ENCODE results near the gene OR5A2. TPM values are rescaled to one million over a fixed set of nuclear protein-coding genes. Genes with fewer than 3 reads are reported as not detected.
A peak's percentile ranks its signal among the peaks of the same experiment; 100 is the strongest.

Gene OR5A2, protein sequence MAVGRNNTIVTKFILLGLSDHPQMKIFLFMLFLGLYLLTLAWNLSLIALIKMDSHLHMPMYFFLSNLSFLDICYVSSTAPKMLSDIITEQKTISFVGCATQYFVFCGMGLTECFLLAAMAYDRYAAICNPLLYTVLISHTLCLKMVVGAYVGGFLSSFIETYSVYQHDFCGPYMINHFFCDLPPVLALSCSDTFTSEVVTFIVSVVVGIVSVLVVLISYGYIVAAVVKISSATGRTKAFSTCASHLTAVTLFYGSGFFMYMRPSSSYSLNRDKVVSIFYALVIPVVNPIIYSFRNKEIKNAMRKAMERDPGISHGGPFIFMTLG
- total RNA-seq (2014; rRNA removed; shearing (Covaris generic)) (not detected in 2 replicates), polyA plus RNA-seq (2016; fragmentation: Nextera tagmentation; extraction: Ambion mirVana) (not detected in 2 replicates)
- long read RNA-seq = 0 reads

DNA sequence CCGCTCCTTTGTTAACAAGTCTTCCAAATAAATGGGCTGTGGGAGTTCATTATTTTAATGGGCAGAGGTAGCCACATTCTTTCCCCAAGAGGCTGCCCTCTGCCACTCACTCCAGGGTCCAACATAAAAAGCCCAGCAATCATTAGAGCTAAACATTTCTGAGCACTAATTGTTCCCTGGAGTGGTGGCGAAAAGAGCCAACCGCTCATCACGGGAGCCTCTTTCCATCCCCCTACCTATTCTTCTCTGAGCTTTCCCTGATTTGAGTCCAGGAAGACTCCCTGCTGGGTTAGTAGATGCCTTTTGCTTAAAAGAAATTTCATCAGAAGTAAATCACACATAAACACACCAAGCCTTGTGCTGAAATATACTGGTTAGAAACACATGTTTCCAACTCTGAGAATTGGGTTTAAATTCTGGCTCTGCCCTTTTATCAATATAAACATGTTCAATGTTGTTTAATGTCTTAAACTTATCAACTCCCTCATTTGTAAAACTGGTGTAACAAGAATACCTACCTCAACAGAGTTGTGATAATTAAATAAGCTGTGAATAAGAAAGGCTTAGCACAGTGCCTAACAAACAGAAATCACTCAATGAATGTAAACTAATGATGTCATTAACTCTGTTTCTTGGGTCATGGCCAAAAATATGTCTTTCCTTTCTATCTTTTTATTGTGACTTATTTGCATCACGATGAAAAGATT is at the start of gene OR5A2:
OR5A2 (minus strand) TSS at position 53 of the 707 bp plus-strand sequence. CDS start 3,460 bp downstream, outside the sequence.
- peak; percentile 86 for ATAC-seq
- peaks cover 11% of the 10 kb centered on the region for H3K9me2 ChIP-seq (ENCODE audit: insufficient read depth)
- H3K4me1 Mint-ChIP-seq = peaks cover 29% of the 10 kb centered on the region
- no peaks in the 10 kb centered on the region for H3K36me3 Mint-ChIP-seq (ENCODE audit: low read depth)
- H3K4me3 ChIP-seq = peak within 1 kb of the TSS; percentile 4; the same call in 1 of the 2 replicates
- no peaks in the 10 kb centered on the region for H3K27me3 Mint-ChIP-seq (ENCODE audit: insufficient read depth, low read depth, poor library complexity)
- peak within 1 kb of the TSS; percentile 5 for H2AFZ ChIP-seq
- peak within 1 kb of the TSS; percentile 98 for H3K27ac Mint-ChIP-seq
- H3K4me3 Mint-ChIP-seq = peak within 1 kb of the TSS; percentile 56
- H3K27ac ChIP-seq (ENCODE audit: low read depth) = peak within 1 kb of the TSS; percentile 43
- no peaks in the 10 kb centered on the region for H3K36me3 ChIP-seq (ENCODE audit: insufficient read depth)
- peak within 1 kb of the TSS; percentile 30 for H3K4me2 ChIP-seq
- H3K27me3 ChIP-seq (ENCODE audit: insufficient read depth) = no peaks in the 10 kb centered on the region
- no peaks in the 10 kb centered on the region for H3K79me2 ChIP-seq (replicated peaks; ENCODE audit: insufficient read depth)
- TF ChIP-seq CREB1 (CRISPR knock-in tag; IDR thresholded peaks at IDR 0.05; ENCODE audit: low read depth) (0 out of 2 replicates have a peak, but pooled peaks have one; percentile 24), POLR2AphosphoS5 (IDR thresholded peaks at IDR 0.05; ENCODE audit: low read depth) (no peak), ZNF331 (CRISPR knock-in tag; IDR thresholded peaks at IDR 0.05; ENCODE audit: low read depth) (no peak), JUNB (IDR thresholded peaks at IDR 0.05; ENCODE audit: unreplicated experiment) (no peak), EZH2phosphoT487 (IDR thresholded peaks at IDR 0.05; ENCODE audit: unreplicated experiment) (no peak), NANOG (IDR thresholded peaks at IDR 0.05; ENCODE audit: borderline replicate concordance) (0 out of 2 replicates have a peak, but pooled peaks have one; percentile 3), ZNF114 (CRISPR knock-in tag; IDR thresholded peaks at IDR 0.05) (no peak)
- TF ChIP-seq, protein P1, sequence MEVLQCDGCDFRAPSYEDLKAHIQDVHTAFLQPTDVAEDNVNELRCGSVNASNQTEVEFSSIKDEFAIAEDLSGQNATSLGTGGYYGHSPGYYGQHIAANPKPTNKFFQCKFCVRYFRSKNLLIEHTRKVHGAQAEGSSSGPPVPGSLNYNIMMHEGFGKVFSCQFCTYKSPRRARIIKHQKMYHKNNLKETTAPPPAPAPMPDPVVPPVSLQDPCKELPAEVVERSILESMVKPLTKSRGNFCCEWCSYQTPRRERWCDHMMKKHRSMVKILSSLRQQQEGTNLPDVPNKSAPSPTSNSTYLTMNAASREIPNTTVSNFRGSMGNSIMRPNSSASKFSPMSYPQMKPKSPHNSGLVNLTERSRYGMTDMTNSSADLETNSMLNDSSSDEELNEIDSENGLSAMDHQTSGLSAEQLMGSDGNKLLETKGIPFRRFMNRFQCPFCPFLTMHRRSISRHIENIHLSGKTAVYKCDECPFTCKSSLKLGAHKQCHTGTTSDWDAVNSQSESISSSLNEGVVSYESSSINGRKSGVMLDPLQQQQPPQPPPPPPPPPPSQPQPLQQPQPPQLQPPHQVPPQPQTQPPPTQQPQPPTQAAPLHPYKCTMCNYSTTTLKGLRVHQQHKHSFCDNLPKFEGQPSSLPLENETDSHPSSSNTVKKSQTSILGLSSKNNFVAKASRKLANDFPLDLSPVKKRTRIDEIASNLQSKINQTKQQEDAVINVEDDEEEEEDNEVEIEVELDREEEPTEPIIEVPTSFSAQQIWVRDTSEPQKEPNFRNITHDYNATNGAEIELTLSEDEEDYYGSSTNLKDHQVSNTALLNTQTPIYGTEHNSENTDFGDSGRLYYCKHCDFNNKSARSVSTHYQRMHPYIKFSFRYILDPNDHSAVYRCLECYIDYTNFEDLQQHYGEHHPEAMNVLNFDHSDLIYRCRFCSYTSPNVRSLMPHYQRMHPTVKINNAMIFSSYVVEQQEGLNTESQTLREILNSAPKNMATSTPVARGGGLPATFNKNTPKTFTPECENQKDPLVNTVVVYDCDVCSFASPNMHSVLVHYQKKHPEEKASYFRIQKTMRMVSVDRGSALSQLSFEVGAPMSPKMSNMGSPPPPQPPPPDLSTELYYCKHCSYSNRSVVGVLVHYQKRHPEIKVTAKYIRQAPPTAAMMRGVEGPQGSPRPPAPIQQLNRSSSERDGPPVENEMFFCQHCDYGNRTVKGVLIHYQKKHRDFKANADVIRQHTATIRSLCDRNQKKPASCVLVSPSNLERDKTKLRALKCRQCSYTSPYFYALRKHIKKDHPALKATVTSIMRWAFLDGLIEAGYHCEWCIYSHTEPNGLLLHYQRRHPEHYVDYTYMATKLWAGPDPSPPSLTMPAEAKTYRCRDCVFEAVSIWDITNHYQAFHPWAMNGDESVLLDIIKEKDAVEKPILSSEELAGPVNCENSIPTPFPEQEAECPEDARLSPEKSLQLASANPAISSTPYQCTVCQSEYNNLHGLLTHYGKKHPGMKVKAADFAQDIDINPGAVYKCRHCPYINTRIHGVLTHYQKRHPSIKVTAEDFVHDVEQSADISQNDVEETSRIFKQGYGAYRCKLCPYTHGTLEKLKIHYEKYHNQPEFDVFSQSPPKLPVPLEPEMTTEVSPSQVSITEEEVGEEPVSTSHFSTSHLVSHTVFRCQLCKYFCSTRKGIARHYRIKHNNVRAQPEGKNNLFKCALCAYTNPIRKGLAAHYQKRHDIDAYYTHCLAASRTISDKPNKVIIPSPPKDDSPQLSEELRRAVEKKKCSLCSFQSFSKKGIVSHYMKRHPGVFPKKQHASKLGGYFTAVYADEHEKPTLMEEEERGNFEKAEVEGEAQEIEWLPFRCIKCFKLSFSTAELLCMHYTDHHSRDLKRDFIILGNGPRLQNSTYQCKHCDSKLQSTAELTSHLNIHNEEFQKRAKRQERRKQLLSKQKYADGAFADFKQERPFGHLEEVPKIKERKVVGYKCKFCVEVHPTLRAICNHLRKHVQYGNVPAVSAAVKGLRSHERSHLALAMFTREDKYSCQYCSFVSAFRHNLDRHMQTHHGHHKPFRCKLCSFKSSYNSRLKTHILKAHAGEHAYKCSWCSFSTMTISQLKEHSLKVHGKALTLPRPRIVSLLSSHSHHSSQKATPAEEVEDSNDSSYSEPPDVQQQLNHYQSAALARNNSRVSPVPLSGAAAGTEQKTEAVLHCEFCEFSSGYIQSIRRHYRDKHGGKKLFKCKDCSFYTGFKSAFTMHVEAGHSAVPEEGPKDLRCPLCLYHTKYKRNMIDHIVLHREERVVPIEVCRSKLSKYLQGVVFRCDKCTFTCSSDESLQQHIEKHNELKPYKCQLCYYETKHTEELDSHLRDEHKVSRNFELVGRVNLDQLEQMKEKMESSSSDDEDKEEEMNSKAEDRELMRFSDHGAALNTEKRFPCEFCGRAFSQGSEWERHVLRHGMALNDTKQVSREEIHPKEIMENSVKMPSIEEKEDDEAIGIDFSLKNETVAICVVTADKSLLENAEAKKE (CRISPR knock-in tag; IDR thresholded peaks at IDR 0.05) = peak; percentile 73
- H3K9me3 Mint-ChIP-seq = no peaks in the 10 kb centered on the region; the same call in 1 of the 3 replicates
- H3K4me1 ChIP-seq (ENCODE audit: insufficient read depth) = peaks cover 18% of the 10 kb centered on the region
- no peaks in the 10 kb centered on the region for H3F3A ChIP-seq (replicated peaks; ENCODE audit: low read depth)
- no peaks in the 10 kb centered on the region for H4K20me1 ChIP-seq (replicated peaks; ENCODE audit: insufficient read depth)
- peak; percentile 87 for DNase-seq (ENCODE audit: low spot score)

All from GM23338 (cell line).